ENCODE data around the gene H2AZ2.

Gene H2AZ2

DNA sequence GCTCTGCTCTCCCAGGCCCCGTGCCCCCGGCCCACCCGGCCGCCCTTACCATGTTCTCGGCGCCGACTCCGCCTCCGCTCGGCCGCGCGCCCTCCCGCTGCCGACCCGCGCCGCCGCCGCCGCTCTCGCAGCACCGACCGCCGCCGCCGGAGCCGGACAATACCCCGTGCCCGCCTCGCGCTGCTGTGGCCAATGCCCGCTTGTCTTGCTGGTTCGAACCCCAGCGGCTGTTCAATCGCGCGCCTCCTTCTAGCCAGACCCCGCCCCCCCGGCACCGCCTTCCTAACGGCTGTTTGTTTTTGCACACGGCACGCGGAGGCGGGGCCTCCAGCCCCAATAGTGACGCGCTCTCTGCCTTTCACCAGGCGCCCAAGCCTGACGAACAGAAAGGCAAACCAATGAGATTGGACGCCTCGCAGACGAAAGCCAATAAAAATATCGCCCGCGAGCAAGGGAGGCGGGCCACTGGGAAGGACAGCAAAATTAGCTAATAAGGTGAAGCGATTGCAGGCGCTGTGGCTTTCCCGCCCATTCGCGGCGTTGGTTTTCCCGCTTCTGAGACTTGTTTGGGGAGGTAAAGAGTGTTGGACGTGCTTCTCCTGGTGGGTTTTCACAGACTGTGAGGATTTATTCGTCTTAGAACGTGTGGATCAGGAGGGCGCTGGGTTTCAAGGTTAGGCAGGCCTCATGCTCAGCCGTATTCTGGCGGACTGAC is at the start of gene H2AZ2:
Gene H2AZ2 (minus strand): TSS at position 168 of the 715 bp plus-strand sequence. CDS start 116 bp downstream, at position 52.
- Histone ChIP-seq H3K27ac (peak within 1 kb of the TSS; percentile 99), H3K27me3 (no peaks in the 10 kb centered on the region), H3K4me3 (ENCODE audit: low read depth in 1 of 2, low read length in 1 of 2) (peak within 1 kb of the TSS; percentile 87 to 93), H3K9me3 (no peaks in the 10 kb centered on the region), H3K4me1 (ENCODE audit: control insufficient read depth in 1 of 2, insufficient read depth in 1 of 2, low read depth in 1 of 2, low read length in 1 of 2) (peaks cover 63 to 64% of the 10 kb centered on the region in 2 experiments), H3K36me3 (no peaks in the 10 kb centered on the region)
- TF ChIP-seq, protein P1, sequence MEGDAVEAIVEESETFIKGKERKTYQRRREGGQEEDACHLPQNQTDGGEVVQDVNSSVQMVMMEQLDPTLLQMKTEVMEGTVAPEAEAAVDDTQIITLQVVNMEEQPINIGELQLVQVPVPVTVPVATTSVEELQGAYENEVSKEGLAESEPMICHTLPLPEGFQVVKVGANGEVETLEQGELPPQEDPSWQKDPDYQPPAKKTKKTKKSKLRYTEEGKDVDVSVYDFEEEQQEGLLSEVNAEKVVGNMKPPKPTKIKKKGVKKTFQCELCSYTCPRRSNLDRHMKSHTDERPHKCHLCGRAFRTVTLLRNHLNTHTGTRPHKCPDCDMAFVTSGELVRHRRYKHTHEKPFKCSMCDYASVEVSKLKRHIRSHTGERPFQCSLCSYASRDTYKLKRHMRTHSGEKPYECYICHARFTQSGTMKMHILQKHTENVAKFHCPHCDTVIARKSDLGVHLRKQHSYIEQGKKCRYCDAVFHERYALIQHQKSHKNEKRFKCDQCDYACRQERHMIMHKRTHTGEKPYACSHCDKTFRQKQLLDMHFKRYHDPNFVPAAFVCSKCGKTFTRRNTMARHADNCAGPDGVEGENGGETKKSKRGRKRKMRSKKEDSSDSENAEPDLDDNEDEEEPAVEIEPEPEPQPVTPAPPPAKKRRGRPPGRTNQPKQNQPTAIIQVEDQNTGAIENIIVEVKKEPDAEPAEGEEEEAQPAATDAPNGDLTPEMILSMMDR (IDR thresholded peaks at IDR 0.05) = peak; percentile 76

- TF ChIP-seq, protein P1 (IDR thresholded peaks at IDR 0.05) = no peak
- H3K4me3 ChIP-seq (ENCODE audit: low read depth in 1 of 2, low read length in 1 of 2) = no peak overlapping the region
Observed at GRCh38 chr7:44897309-44897708, 49.4 kb upstream of the H2AZ2 start.

DNA sequence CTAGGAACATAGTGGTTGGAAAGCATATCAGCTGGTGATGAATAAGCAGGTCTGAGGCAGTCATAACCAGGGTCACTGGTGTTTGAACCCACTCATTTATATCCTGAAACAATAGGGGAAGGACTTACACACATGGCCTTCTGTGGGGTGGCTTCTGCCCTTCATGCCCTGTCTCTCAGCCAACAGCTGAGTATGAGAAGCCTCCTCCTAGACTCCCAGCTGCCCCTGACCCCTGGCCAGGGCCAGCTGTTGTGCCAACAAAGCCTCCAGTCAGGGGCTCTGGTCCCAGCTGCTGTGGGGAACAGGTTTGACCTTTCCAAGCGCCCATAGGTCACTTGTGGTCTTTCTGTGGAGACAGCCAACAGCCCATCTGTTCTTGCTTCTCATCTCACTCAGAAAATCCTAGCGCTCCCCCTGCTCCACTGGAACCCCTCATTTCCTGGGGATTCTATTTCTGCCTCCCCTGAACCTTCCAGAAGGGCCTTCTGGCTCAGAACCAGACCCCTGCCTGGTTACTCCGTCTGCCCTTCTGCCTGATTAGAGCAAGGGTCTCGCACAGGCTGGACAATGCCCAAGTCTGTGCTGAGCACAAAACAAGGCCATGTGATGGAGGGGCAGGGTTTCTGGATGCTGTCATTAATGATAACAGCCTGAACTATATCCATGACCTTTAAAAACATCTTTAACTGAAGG is 47.1 kb upstream of the H2AZ2 start:
- no peaks in the 10 kb centered on the region for H3K9me3 ChIP-seq
- H3K4me1 ChIP-seq (ENCODE audit: control insufficient read depth in 1 of 2, insufficient read depth in 1 of 2, low read depth in 1 of 2, low read length in 1 of 2) = no peaks in the 10 kb centered on the region
- no peak overlapping the region for H3K27ac ChIP-seq
- H3K36me3 ChIP-seq = no peaks in the 10 kb centered on the region
- no peak overlapping the region for H3K4me3 ChIP-seq (ENCODE audit: low read depth in 1 of 2, low read length in 1 of 2)
- no peaks in the 10 kb centered on the region for H3K27me3 ChIP-seq
- TF ChIP-seq, protein P1 (IDR thresholded peaks at IDR 0.05) = no peak

More at GRCh38 chr7:44897309-44897708, 49.4 kb upstream of the H2AZ2 start:
- Histone ChIP-seq H3K27ac (no peak overlapping the region), H3K4me1 (ENCODE audit: control insufficient read depth in 1 of 2, insufficient read depth in 1 of 2, low read depth in 1 of 2, low read length in 1 of 2) (no peaks in the 10 kb centered on the region), H3K9me3 (no peaks in the 10 kb centered on the region), H3K27me3 (no peaks in the 10 kb centered on the region), H3K36me3 (no peaks in the 10 kb centered on the region)

- Histone ChIP-seq H3K27ac (no peak overlapping the region), H3K9me3 (no peaks in the 10 kb centered on the region), H3K4me1 (ENCODE audit: control insufficient read depth in 1 of 2, insufficient read depth in 1 of 2, low read depth in 1 of 2, low read length in 1 of 2) (no peaks in the 10 kb centered on the region), H3K4me3 (ENCODE audit: low read depth in 1 of 2, low read length in 1 of 2) (no peak overlapping the region), H3K36me3 (no peaks in the 10 kb centered on the region), H3K27me3 (no peaks in the 10 kb centered on the region)
- TF ChIP-seq, protein P1 (IDR thresholded peaks at IDR 0.05) = no peak
Observed at GRCh38 chr7:44893710-44894234, 45.9 kb upstream of the H2AZ2 start.

DNA sequence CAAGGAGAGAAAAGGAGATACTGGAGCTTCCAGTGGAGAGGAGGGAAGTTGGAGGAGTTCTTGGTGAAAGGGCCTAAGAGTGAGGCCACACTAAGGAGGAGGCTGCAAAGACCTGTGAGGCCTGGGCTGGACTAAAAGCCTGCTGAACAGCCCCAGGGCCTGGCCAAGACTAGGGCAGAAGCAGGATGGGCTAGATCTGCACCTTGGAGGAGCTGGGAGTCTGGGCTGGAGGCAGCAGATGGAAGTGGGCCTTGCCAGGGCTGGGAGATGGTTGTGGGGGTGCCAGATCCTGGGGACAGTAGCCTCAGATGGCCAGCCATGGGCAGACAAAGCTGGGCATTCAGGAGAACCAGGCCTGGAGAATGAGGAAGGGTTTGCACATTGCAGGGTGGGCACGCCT is 43.9 kb upstream of the H2AZ2 start:
- TF ChIP-seq, protein P1 (IDR thresholded peaks at IDR 0.05) = no peak
- Histone ChIP-seq H3K4me3 (ENCODE audit: low read depth in 1 of 2, low read length in 1 of 2) (no peak overlapping the region), H3K4me1 (ENCODE audit: control insufficient read depth in 1 of 2, insufficient read depth in 1 of 2, low read depth in 1 of 2, low read length in 1 of 2) (no peaks in the 10 kb centered on the region), H3K9me3 (no peaks in the 10 kb centered on the region), H3K36me3 (no peaks in the 10 kb centered on the region), H3K27ac (no peak overlapping the region), H3K27me3 (no peaks in the 10 kb centered on the region)
